Neuronal stem cell (in vitro differentiated cells): Measurements from ENCODE around the gene ANK2.

Experiments
- DNase-seq: peaks from one replicate; pipeline ENCODE4 v3.0.0-alpha.2; 2013; ENCODE audit warnings: low spot score
- H2AFZ ChIP-seq: one replicate; pipeline ENCODE4 v1.6.1; 2013; ENCODE audit warnings: mild to moderate bottlenecking, low read length, inconsistent platforms
- H2AK5ac ChIP-seq: 2 replicates; pipeline ENCODE4 v1.6.1; 2013; ENCODE audit warnings: low read depth, mild to moderate bottlenecking, inconsistent platforms, low read length, moderate library complexity, mixed read lengths
- H2BK120ac ChIP-seq: 2 replicates; pipeline ENCODE4 v1.6.1; 2013; ENCODE audit warnings: low read depth, mild to moderate bottlenecking, inconsistent platforms, low read length, moderate library complexity, mixed read lengths
- H2BK12ac ChIP-seq: one replicate; pipeline ENCODE4 v1.6.1; 2013; ENCODE audit warnings: low read length, inconsistent platforms
- H2BK15ac ChIP-seq: 2 replicates; pipeline ENCODE4 v1.6.1; 2013; ENCODE audit warnings: mild to moderate bottlenecking, low read length, inconsistent platforms, mixed read lengths
- H2BK5ac ChIP-seq: one replicate; pipeline ENCODE4 v1.6.1; 2013; ENCODE audit warnings: inconsistent platforms, mild to moderate bottlenecking, low read length, moderate library complexity
- H3K14ac ChIP-seq: one replicate; pipeline ENCODE4 v1.6.1; 2013; ENCODE audit warnings: low read length, inconsistent platforms
- H3K18ac ChIP-seq: 2 replicates; pipeline ENCODE4 v1.6.1; 2013; ENCODE audit warnings: low read length, inconsistent platforms
- H3K23ac ChIP-seq: 2 replicates; pipeline ENCODE4 v1.6.1; 2013; ENCODE audit warnings: low read depth, mild to moderate bottlenecking, mixed read lengths, low read length, inconsistent platforms; ENCODE audit not compliant: poor library complexity
- H3K27ac ChIP-seq: replicated peaks from 3 replicates; pipeline ENCODE4 v1.5.1; 2013; ENCODE audit warnings: low read length, inconsistent platforms
- H3K27me3 ChIP-seq, 3 experiments: 2 replicates each; pipeline ENCODE4 v1.6.1; 2013; ENCODE audit warnings: low read length in 3 of 3, mild to moderate bottlenecking in 2 of 3, inconsistent platforms in 1 of 3, low read depth in 1 of 3, mixed read lengths in 1 of 3, moderate library complexity in 1 of 3; ENCODE audit not compliant: control insufficient read depth in 3 of 3, insufficient read depth in 3 of 3
- H3K36me3 ChIP-seq, 2 donors: replicated peaks in 1 of 2; 2 replicates each; pipeline ENCODE4 v1.6.1; 2013; ENCODE audit warnings: low read length in 2 of 2; ENCODE audit not compliant: control insufficient read depth in 2 of 2, insufficient read depth in 2 of 2
- H3K4ac ChIP-seq: 2 replicates; pipeline ENCODE4 v1.6.1; 2013; ENCODE audit warnings: inconsistent platforms, mild to moderate bottlenecking, low read length, moderate library complexity
- H3K4me1 ChIP-seq, 2 donors: 1 replicate in 1 of 2; 2 replicates in 1 of 2; pipeline ENCODE4 v1.6.1; 2013; ENCODE audit warnings: low read length in 2 of 2, low read depth in 1 of 2; ENCODE audit not compliant: control insufficient read depth in 2 of 2, insufficient read depth in 1 of 2
- H3K4me2 ChIP-seq: one replicate; pipeline ENCODE4 v1.6.1; 2013; ENCODE audit warnings: mild to moderate bottlenecking, low read length, inconsistent platforms; ENCODE audit not compliant: insufficient read depth, poor library complexity, severe bottlenecking
- H3K4me3 ChIP-seq, 2 donors: 2 replicates each; pipeline ENCODE4 v1.5.1; 2013; ENCODE audit warnings: low read length in 2 of 2, mild to moderate bottlenecking in 2 of 2, inconsistent platforms in 1 of 2, moderate library complexity in 1 of 2
- H3K79me1 ChIP-seq: one replicate; pipeline ENCODE4 v1.6.1; 2013; ENCODE audit warnings: low read depth, mild to moderate bottlenecking, inconsistent platforms, low read length, moderate library complexity
- H3K9ac ChIP-seq: one replicate; pipeline ENCODE4 v1.6.1; 2013; ENCODE audit warnings: mild to moderate bottlenecking, low read depth, low read length, inconsistent platforms; ENCODE audit not compliant: poor library complexity
- H3K9me3 ChIP-seq, 2 donors: replicated peaks in 1 of 2; 2 replicates each; pipeline versions ENCODE3 to v1.6.1; 2013; ENCODE audit warnings: low read length in 2 of 2, mild to moderate bottlenecking in 2 of 2, inconsistent platforms in 1 of 2, low read depth in 1 of 2, mixed read lengths in 1 of 2, moderate library complexity in 1 of 2; ENCODE audit not compliant: control insufficient read depth in 2 of 2, insufficient read depth in 1 of 2
- H4K8ac ChIP-seq: one replicate; pipeline ENCODE4 v1.6.1; 2013; ENCODE audit warnings: low read depth, mild to moderate bottlenecking, inconsistent platforms, low read length, moderate library complexity
- H4K91ac ChIP-seq: one replicate; pipeline ENCODE4 v1.6.1; 2013; ENCODE audit warnings: low read length, low read depth, mild to moderate bottlenecking, inconsistent platforms; ENCODE audit not compliant: poor library complexity
- WGBS, 2 donors: extraction: QIAGEN DNeasy Blood & Tissue Kit; methylation state at CpG; one replicate each; pipeline ENCODE4 v1.1.7; 2013; ENCODE audit warnings: missing lambda C conversion rate in 2 of 2, mixed read lengths in 1 of 2; ENCODE audit not compliant: insufficient read length in 2 of 2, insufficient replicate concordance in 1 of 2; ENCODE audit errors: extremely low coverage in 2 of 2; 5-methylcytosine and 5-hydroxymethylcytosine counted together

ANK2 gene

DNA sequence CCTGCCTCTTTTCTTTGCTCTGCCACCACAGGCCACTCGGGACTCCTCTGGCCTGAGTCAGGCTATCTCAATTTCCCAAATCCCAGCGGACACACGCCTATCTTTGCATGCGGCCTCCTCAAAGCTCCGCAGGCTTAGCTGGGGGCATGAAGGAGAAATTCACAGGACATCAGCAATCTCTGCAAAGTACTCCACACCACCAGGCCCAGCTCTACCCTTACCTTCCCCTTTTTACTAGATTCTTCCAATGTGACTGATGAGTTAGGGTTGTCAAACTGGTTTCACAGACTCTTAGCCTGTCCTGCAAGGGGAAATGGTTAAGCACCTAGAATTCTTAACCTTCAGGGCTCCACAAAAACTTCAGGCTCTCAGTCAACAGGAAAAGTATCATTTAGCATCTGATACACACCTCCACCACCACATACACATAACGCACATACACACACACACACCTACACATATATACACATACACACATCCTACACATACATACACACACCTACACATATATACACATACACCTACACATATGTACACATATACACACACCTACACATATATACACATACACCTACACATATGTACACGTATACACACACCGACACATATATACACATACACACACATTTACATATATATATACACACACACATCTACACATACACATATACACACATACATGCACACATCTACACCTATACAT, 349.1 kb downstream of the ANK2 start:
- H2AK5ac ChIP-seq: no peak overlapping the region
- H3K27ac ChIP-seq: no peak overlapping the region
- no peak overlapping the region for H2BK12ac ChIP-seq
- H2AFZ ChIP-seq: peak overlapping the region; percentile 13
- H3K4me3 ChIP-seq: no peak overlapping the region
- no peak for DNase-seq
- H2BK15ac ChIP-seq: no peak overlapping the region
- peaks cover 0 to 2% of the 10 kb centered on the region in 2 donors for H3K9me3 ChIP-seq
- H3K27me3 ChIP-seq: no peaks in the 10 kb centered on the region
- no peak overlapping the region for H3K23ac ChIP-seq
- no peaks in the 10 kb centered on the region for H3K4me1 ChIP-seq
- peaks cover 0 to 2% of the 10 kb centered on the region in 2 donors for H3K36me3 ChIP-seq
- no peak overlapping the region for H3K18ac ChIP-seq
- H4K91ac ChIP-seq: no peak overlapping the region
- H3K4ac ChIP-seq: no peak overlapping the region
- no peak overlapping the region for H3K14ac ChIP-seq
- no peak overlapping the region for H4K8ac ChIP-seq
- no peak overlapping the region for H3K4me2 ChIP-seq
- no peaks in the 10 kb centered on the region for H3K79me1 ChIP-seq
- H2BK5ac ChIP-seq: no peak overlapping the region
- no peak overlapping the region for H2BK120ac ChIP-seq
- H3K9ac ChIP-seq: no peak overlapping the region
- 100% methylated on average over 1 to 3 of the region's 8 CpGs for WGBS, 2 donors

DNA sequence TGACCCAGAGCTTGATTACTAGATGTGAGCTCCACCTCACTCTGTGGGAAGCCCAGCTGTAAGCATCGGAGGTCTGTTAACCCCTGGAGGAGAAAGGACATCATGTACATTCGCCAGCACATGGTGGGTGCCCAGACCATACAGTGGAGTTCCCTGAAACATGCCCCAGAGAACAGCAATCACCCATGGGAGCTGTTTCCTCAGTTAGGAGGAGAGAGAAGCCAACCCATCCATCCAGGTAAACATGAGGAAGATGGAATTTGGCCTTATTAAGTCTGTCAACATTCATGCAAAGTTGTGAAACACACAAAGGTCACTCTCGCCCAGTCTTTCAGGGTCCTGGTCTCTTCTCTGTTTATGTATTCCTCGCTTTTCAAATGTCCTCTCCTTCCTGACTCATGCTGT, 354.7 kb downstream of the ANK2 start:
- Histone ChIP-seq H3K4ac (no peak overlapping the region), H2BK5ac (no peak overlapping the region), H3K36me3 (no peaks in the 10 kb centered on the region), H2AK5ac (no peak overlapping the region), H3K18ac (no peak overlapping the region), H3K27me3 (no peaks in the 10 kb centered on the region), H3K4me2 (no peak overlapping the region), H3K4me3 (no peak overlapping the region), H3K9me3 (no peaks in the 10 kb centered on the region), H3K14ac (no peak overlapping the region), H3K23ac (no peak overlapping the region), H2BK12ac (no peak overlapping the region), H3K9ac (no peak overlapping the region), H2BK15ac (no peak overlapping the region), H3K4me1 (peaks cover 0 to 4% of the 10 kb centered on the region in 2 donors), H4K91ac (no peak overlapping the region), H4K8ac (no peak overlapping the region), H2BK120ac (no peak overlapping the region), H3K79me1 (no peaks in the 10 kb centered on the region), H2AFZ (no peak overlapping the region), H3K27ac (no peak overlapping the region)
- no CpG with 5 or more reads among the region's 4 CpGs for WGBS, 2 donors
- no peak for DNase-seq

DNA sequence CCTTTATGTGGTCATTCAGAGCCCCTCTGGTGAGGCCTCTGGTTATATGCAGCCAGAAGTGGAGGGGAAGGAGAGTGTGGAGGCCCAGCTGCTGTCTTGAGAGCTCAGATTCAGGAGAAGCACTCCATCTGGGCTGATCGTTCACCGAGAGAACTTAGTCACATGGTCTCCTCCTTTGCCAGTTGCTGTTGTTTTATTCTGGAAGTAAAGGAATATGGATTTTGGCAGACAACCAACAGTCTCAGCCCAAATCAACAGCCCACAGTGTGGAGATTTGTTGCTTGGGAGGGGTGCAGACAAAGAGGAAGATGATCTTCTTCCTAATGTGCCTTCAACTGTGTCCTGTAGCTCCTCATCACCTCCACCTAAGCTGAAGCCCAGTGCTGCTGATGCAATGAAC, 355.4 kb downstream of the ANK2 start:
- Histone ChIP-seq H3K9me3 (no peaks in the 10 kb centered on the region), H4K91ac (no peak overlapping the region), H2BK12ac (no peak overlapping the region), H3K36me3 (no peaks in the 10 kb centered on the region), H2AFZ (no peak overlapping the region), H2BK120ac (no peak overlapping the region), H3K79me1 (no peaks in the 10 kb centered on the region), H4K8ac (no peak overlapping the region), H3K4me1 (peaks cover 0 to 4% of the 10 kb centered on the region in 2 donors), H3K4me3 (no peak overlapping the region), H3K9ac (no peak overlapping the region), H3K14ac (no peak overlapping the region), H2AK5ac (no peak overlapping the region), H2BK5ac (no peak overlapping the region), H3K23ac (no peak overlapping the region), H3K27me3 (no peaks in the 10 kb centered on the region), H3K18ac (no peak overlapping the region), H3K4me2 (no peak overlapping the region), H2BK15ac (no peak overlapping the region), H3K27ac (no peak overlapping the region), H3K4ac (no peak overlapping the region)
- WGBS, 2 donors: no CpG with 5 or more reads among the region's 2 CpGs
- DNase-seq: no peak

DNA sequence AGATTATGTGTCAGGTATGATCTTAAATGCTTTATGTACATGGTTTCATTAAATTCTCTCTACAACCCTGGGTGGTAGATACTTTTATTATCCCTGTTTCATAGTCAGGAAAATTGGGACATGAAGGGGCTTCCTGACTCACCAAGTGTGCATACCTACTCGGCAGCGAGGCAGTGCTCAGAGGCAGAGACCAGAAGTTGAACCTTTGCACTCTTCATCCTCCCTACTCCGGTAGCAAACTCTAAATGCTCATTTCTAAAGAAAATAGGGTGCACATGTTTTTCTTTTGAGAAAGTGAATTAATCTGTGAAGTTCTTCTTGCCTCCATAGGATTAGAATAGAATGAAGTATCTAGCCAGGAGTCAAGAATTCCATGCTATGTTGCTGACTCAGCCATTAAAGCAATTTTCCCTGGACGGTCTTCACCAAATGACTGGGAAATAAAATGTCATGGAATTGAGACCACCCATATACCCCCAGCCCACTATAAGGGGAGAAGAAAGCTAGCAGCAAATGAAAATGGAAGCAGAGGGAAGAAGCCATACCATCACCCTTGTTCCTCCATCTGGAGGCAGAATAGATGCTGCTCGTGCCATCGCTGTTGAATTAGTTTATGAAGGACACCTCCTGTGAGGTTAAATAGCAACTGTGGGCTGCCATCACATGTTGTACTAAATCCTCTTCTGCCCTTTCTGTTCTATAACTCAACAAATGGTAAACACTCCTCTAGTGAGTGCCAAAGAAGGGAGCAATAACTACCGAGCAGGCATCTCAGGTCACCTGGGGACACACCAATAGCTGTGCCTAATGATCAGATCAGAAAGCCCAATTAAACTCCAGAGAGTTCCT, 356.6 kb downstream of the ANK2 start:
- no CpG with 5 or more reads among the region's 7 CpGs for WGBS, 2 donors
- H2AFZ ChIP-seq: no peak overlapping the region

More for the DNA sequence above, 356.6 kb downstream of the ANK2 start:
- Histone ChIP-seq H3K27me3 (no peaks in the 10 kb centered on the region), H3K79me1 (no peaks in the 10 kb centered on the region), H4K91ac (no peak overlapping the region), H3K4me2 (no peak overlapping the region), H2BK15ac (no peak overlapping the region), H3K9me3 (no peaks in the 10 kb centered on the region), H3K4me1 (peaks cover 0 to 4% of the 10 kb centered on the region in 2 donors), H3K27ac (no peak overlapping the region), H3K14ac (no peak overlapping the region), H2BK5ac (no peak overlapping the region), H3K18ac (no peak overlapping the region), H3K36me3 (no peaks in the 10 kb centered on the region), H3K4me3 (no peak overlapping the region), H3K9ac (no peak overlapping the region), H3K4ac (no peak overlapping the region), H2BK12ac (no peak overlapping the region), H3K23ac (no peak overlapping the region), H2BK120ac (no peak overlapping the region), H2AK5ac (no peak overlapping the region), H4K8ac (no peak overlapping the region)
- no peak for DNase-seq
